GM18519 (cell line): ENCODE measurements around the gene CALCR.

ENCODE experiments used
- ATAC-seq: cut with Tn5 transposase; IDR thresholded peaks from one replicate; pipeline ENCODE4 v1.9.1; 2021; ENCODE audit warnings: mild to moderate bottlenecking, moderate library complexity; ENCODE audit not compliant: unreplicated experiment, low FRiP score

The CALCR gene

DNA sequence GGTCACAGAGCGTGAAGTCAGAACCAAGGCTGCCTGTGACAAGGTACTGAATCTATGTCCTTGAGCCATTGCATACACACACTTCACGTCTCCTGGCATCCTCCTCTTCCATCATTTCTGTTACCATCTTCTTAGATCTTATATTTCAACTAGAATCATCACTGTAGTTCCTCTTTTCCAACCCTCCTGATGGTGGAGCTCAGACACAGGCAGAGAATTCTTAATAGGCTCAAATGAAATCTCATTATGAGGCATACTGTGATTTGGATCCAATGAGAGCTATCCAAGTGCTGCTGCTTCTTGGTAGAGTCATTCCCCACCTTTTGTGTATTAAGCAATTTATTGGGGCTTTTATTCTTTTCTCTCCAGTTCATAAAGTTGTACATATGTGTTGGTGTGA lies 113.2 kb downstream of the CALCR start:
- ATAC-seq = no peak

DNA sequence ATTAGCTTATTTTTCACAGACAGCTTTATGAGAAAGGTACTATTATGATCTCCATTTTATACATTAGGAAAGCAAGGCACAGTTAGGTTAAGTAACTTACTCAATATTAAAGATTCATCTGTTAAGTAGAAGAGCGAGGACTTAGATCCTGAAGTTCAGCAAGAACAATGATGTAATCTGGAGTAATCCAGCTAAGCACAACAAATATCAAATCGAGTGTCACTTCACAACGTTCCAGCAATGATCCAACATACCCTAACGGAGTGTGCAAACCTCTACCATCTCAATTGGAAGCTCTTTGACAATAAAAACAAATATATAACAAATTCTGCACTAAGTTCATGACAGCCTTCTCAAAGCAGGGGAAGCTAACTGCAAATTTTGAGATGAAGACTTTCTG lies 121.3 kb downstream of the CALCR start:
- ATAC-seq = no peak

DNA sequence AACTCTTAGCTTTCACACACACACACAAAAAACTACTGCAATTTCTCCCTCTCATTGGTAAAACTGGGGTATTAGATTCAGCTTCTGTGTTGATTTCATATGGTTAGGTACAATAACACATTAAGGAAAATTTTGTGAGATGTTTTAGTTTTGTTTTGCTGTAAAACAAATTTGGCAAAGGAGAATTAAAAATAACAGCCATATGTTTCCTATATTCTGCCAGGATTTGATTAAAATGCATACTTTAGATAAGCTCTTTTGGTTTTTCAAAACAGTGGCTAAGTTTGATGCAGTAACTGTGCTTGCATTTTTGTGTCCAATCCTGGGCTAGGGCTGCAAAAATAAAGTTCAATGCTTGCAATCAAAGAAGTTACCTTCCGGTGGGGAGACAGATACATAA lies 126.3 kb downstream of the CALCR start:
- ATAC-seq = no peak

GRCh38 chr7:93447509-93447908 lies 127.0 kb downstream of the CALCR start:
- ATAC-seq = no peak

DNA sequence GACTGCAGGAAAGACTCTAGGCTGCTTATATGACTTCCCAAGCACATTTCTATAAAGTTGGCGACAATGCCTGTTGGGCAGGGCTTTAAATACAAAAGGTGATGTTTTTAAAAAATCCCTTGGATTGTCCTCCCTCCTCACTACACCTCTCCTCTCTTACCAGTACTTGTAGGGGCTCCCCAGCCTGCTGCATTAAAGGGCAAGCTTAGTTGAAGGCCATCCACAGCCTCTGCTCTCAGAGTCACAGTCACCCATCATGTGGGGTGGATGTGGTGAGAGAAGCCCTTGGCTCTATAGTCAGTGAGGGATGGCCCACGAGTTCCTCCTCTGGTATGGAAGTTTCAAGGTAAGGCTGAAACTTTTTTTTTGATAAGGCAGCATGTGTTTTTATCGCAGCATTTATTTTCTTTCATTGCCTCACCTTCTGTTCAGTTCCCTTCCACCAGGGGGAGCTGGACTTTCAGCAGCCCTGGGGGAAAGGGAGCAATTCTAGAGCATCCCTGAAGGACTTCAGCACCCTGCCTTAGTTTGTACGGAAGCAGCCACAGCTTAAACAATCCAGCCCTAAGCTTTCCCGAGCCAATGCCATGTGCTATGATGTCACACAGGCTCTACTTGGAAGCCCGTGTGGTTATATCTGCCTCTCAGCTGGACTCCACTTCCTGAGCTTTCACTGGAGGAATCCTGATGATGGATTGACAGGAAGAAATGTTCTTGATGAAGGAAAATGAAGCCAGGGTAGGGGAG lies 131.9 kb downstream of the CALCR start:
- ATAC-seq = peak; percentile 85

- ATAC-seq = no peak
Measured at GRCh38 chr7:93435791-93436190, 138.7 kb downstream of the CALCR start.

DNA sequence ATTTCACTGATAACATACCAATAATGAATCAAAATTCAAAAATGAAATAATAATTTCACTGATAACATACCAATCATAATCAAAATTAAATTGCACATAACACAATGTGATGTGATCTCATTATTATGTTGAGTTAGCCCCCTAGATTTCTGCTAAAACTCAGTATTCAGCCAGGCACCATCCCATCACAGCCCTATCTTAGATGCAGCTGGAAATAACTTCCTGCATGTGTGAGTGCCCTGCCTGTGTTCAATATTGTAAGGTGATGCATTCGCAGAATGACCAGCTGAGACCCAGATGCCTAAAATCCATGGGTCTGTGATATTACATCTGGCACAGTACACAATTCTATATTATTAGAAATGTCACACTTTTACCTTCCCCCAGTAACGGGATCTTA lies 142.4 kb downstream of the CALCR start:
- no peak for ATAC-seq

DNA sequence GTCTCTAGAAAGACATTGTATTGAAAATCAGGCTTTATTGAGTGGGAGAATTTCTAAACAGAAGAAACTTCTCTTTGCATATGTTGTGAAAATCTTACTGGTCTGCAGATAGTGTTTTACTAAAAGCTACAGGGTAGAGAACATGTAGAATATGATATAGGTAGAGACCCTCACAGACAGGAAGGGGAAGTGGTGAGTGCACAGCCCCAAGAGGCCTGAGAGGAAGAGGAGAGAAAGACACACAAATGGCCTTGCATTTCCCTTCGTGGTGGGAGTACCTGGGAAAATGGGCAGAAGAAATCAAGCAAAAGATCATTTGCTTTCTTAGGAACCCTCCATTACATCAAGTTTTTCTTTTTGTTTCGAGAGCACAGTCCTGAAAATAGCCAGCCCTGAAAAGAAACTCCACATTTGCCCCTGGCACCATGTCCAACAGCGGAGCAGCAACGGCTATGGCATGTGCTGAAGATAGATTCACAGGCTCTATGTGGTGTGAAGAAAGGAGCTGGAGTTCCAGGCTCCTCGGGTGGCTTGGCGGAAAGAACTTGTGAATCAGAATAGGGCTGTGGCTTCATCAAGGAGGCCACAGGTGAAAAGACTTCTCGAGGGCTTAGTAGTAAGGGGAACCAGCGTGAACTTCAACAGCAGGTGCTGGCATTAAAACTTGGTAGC lies 143.5 kb downstream of the CALCR start:
- no peak for ATAC-seq

DNA sequence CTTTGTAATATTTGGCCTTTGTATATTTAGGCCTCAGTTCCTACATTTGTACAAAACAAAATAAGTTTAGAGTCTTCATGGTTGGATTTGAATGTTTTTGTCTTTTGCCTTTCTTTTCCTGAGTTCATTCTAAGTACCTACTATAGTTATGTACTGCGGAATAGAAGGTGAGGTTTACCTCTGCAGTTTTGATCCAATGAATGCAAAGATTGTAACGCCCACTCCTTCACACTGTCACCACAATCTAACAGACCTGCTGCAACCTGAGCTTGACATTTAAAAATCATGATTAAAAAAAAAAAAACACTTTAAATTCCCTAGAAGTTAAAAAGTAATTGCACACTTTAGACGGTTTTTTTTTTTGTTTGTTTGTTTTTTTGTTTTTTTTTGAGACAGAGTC lies 145.0 kb downstream of the CALCR start:
- no peak for ATAC-seq

- ATAC-seq = no peak
Measured at GRCh38 chr7:93427107-93427506, 147.4 kb downstream of the CALCR start.

GRCh38 chr7:93426155-93426696 lies 148.3 kb downstream of the CALCR start:
- ATAC-seq = no peak

DNA sequence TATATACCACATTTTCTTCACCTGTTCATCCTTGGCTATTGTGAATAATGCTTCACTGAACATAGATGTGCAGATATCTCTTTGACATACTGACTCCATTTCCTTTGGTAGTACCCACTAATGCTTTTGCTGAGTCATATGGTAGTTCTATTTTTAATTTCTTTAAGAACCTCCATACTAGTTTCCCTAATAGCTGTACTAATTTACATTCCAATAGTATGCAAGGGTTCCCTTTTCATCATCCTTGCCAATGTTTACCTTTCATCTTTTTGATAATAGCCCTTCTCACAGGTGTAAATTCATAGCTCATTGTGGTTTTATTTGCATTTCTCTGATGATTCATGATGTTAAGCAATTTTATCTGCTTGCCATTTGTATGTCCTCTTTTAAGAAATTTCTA lies 159.9 kb downstream of the CALCR start:
- no peak for ATAC-seq

- ATAC-seq = no peak
Measured at GRCh38 chr7:93409324-93409723, 165.2 kb downstream of the CALCR start.

DNA sequence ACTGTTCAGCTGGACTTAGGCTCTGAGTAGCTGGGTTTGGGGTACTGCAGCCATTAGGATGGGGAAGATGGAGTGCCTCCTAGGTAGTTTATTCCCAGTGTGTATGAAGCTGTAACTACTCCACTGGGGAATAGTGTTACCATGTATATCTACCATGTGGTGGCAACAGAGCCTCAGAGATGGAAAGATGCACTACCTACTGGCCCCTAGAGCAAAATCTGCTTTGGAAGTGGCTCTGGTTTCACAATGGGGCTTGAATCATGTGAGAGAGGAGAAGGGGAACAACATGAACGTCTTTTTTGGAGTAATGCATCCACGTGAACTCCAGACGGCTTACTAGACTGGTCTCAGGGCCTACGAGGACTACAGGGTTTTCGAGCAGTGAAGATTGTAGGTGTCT lies 167.3 kb downstream of the CALCR start:
- no peak for ATAC-seq

DNA sequence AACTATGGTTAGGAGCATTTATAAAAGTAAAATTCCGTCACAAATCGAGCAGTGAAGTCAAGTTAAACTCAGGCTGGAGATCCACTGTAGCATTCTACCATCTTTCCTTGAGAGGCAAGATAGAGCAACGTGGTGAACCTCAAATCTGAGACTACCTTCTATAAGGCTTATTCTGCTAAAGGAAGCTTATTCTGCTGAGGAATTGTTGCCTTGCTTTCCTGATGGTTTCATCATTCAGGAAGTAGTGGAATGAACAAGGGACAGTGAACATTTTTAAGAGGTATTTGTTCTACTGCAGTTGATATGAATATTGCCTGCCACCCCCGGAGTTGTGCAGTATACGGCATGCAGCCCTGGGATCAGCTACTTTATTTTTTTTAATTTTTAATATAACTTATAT lies 171.6 kb downstream of the CALCR start:
- ATAC-seq = no peak

DNA sequence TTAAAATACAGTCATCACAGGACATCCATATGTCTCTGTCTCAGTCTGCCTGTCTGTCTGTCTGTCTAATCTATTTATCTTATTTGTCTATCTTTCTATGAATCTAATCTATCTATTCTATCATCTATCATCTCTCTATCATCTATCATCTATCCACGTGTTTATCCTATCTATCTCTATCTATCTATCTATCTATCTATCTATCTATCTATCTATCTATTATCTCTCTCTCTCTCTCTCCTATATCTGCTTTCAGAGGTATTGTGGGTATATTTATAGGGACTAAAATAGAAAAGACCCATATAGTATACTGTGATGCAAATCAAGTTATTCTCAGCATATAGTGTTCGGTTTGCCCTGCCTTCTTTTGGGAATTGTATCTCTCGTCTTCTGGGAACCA lies 174.9 kb downstream of the CALCR start:
- no peak for ATAC-seq

- no peak for ATAC-seq
Measured at GRCh38 chr7:93392984-93393383, 181.5 kb downstream of the CALCR start.

DNA sequence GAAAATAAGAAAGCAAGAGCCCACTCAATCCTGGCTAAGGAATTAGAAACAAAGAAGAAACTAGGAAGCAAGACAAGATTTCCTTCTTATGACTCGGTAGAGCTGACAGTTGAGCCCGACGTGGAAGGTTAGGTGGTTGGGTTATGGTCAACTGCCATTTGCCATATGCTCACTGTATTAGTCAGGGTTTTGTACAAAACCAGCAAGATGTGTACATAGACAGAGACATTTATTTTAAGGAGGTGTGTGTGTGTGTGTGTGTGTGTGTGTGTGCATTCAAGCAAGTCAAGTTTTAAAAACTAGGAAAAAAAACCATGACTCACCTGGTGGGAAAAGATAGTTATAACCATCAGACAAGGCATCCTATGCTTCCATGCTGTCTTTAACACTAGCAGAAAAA lies 183.9 kb downstream of the CALCR start:
- no peak for ATAC-seq

GRCh38 chr7:93382362-93382761 lies 192.2 kb downstream of the CALCR start:
- ATAC-seq = no peak

DNA sequence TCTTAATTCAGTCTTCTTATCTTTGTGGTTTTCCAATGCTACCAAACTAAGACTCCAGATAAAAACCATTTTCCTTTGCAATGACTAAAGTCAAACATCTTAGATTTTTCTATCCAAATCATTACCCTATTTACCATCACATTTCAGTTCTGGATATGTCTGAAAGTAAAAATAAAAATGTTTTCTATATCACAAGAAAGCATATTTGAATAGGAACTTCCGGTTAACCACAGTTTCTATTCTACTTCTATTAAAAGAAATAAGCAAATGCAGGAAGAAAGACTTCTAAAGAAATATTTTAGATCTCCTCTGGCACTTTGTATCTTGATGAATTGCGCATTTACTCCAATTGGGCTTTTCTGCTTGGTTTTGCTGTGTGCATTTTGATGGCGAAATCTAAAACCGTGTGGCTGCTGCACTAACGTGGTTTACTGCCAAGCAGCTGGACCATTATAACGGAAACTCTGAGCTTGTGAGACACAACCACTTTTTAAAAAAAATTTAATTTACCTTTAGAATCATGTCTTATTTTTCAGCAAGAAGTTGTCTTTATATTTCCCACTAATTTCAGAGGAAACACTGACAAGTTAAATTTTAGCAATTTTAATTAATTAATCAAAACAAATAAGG lies 196.3 kb downstream of the CALCR start:
- peak; percentile 41 for ATAC-seq

DNA sequence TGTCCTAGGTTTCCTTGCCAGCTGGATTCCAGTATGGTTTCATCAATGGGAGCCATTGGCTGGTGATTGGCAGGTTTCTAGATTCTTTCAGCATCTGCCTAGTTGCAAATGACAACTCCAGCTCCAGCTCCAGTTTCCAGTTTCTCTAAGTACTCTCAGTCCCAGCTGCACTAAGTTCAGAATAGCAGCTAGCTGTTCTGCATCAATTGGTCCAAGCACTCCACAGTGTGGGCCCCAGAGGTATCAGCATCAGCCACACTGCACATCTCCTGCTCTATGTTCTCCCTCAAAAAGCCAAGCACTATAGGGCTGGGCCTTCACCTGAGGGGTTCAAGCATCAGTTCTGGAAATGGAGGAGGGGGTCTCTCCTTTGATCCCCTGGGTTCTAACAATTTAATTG lies 198.9 kb downstream of the CALCR start:
- ATAC-seq = no peak
